PC-9 (cell line): Measurements from ENCODE around the gene NPM3. TPM values are rescaled to one million over a fixed set of nuclear protein-coding genes. Genes with fewer than 3 reads are reported as not detected.

ENCODE experiments used
- BruUV-seq: library from RNA; stranded (reverse); fragments of 400-500 nt; replicated peaks from 2 replicates; lab custom pipeline; 2021; lab: Mats Ljungman, UMichigan
- CTCF ChIA-PET: fragments of 300-600 bp; sonication (Branson Sonifier 250); formaldehyde crosslinking; loops from one replicate; lab custom pipeline; 2022; ENCODE audit warnings: antibody characterized with exemption; lab: Charles Lee
- POLR2A ChIA-PET: fragments of 300-600 bp; sonication (Branson Sonifier 250); formaldehyde crosslinking; loops from one replicate; lab custom pipeline; 2022; ENCODE audit warnings: antibody characterized with exemption; ENCODE audit not compliant: unreplicated experiment; lab: Charles Lee
- DNase-seq, 2 experiments: peaks; one replicate each; pipeline versions ENCODE4 v3.0.0 to v3.0.0-alpha.2; 2015 to 2022; ENCODE audit warnings: mixed read lengths in 1 of 2
- H2AFZ ChIP-seq: fragments of 200-600 bp; sonication (generic); 2 replicates; pipeline ENCODE4 v1.8.1; 2017; ENCODE audit warnings: antibody characterized with exemption
- H3F3A ChIP-seq: fragments of 200-600 bp; sonication (generic); 2 replicates; pipeline ENCODE4 v1.8.1; 2017; ENCODE audit warnings: antibody characterized with exemption, mild to moderate bottlenecking, low read depth; ENCODE audit not compliant: insufficient read depth
- H3K27ac ChIP-seq: fragments of 200-600 bp; sonication (generic); 2 replicates; pipeline ENCODE4 v1.6.1; 2016; ENCODE audit warnings: mixed run types
- H3K27me3 ChIP-seq: fragments of 200-600 bp; sonication (generic); 2 replicates; pipeline ENCODE4 v1.6.1; 2016; ENCODE audit warnings: low read depth, mixed run types; ENCODE audit not compliant: insufficient read depth
- H3K36me3 ChIP-seq: fragments of 200-600 bp; sonication (generic); 2 replicates; pipeline ENCODE4 v1.6.1; 2016; ENCODE audit warnings: low read depth, mixed run types
- H3K4me1 ChIP-seq: fragments of 200-600 bp; sonication (generic); replicated peaks from 2 replicates; pipeline ENCODE4 v1.6.1; 2016; ENCODE audit warnings: mixed run types; ENCODE audit not compliant: insufficient read depth
- H3K4me2 ChIP-seq: fragments of 200-600 bp; sonication (generic); 2 replicates; pipeline ENCODE4 v1.6.1; 2017; ENCODE audit warnings: mixed run types
- H3K4me3 ChIP-seq: fragments of 200-600 bp; sonication (generic); 2 replicates; pipeline ENCODE4 v1.6.1; 2016; ENCODE audit warnings: mixed run types
- H3K79me2 ChIP-seq: fragments of 200-600 bp; sonication (generic); 2 replicates; pipeline ENCODE4 v1.6.1; 2017; ENCODE audit warnings: low read depth, mixed run types
- H3K9me2 ChIP-seq: fragments of 200-600 bp; sonication (generic); 2 replicates; pipeline ENCODE4 v1.8.1; 2017; ENCODE audit warnings: mild to moderate bottlenecking; ENCODE audit not compliant: insufficient read depth
- H3K9me3 ChIP-seq: fragments of 200-600 bp; sonication (generic); 2 replicates; pipeline ENCODE4 v1.8.1; 2016; ENCODE audit warnings: low read depth; ENCODE audit not compliant: insufficient read depth
- H4K20me1 ChIP-seq: fragments of 200-600 bp; sonication (generic); 2 replicates; pipeline ENCODE4 v1.8.1; 2017; ENCODE audit not compliant: insufficient read depth
- EZH2 ChIP-seq: fragments of 200-600 bp; sonication (generic); IDR thresholded peaks from 2 replicates; pipeline ENCODE4 v1.8.0; 2017; ENCODE audit warnings: antibody characterized with exemption, low read depth
- intact Hi-C: fragments of 100-400 bp; cut with micrococcal nuclease; formaldehyde crosslinking; loops from one replicate; pipeline ENCODE4 v1.10.0; 2022; ENCODE audit not compliant: unreplicated experiment
- total RNA-seq: library from RNA; stranded (reverse); gene quantifications from 2 replicates; pipeline ENCODE4 v1.2.3, GENCODE V29; 2021
- TF ChIP-seq, protein P1 (sequence below): fragments of 200-600 bp; sonication (generic); conservative IDR thresholded peaks from 2 replicates; pipeline ENCODE4 v1.6.1; 2017; ENCODE audit warnings: mixed run types, antibody characterized with exemption, mild to moderate bottlenecking, moderate library complexity

NPM3 gene
- total RNA-seq, 1 experiment from 2014 or later = 36.1 TPM

DNA sequence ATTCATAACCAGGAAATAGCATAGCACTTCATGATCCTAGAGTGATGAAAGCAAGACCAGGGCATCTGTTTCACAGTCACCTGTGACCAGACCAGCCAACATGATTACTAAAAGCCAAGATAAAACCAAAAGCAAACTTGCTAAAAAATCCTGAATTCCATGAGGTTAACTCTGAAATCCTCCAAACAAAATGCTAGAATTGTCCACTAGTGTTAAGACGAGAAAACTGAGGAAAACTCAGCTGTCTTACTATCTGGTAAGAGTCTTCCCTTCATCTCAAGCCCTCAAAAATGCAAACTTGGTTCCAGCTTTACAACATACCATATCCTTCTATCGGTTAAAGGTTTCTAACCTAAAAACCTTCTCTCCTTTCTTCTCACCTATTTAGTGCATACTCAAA is 1.3 kb upstream of the NPM3 start:
- peaks cover 11% of the 10 kb centered on the region; the same call in 1 of the 2 replicates for H3K4me1 ChIP-seq
- no peak overlapping the region for H3K27ac ChIP-seq
- H3K36me3 ChIP-seq = no peaks in the 10 kb centered on the region
- no peaks in the 10 kb centered on the region for H3K9me2 ChIP-seq
- no peak overlapping the region for H3K4me3 ChIP-seq
- peaks cover 10% of the 10 kb centered on the region; the same call in 1 of the 2 replicates for H3K79me2 ChIP-seq
- peaks cover 25% of the 10 kb centered on the region for H3F3A ChIP-seq
- H2AFZ ChIP-seq = no peak overlapping the region
- H3K4me2 ChIP-seq = peak overlapping the region; percentile 79
- no peaks in the 10 kb centered on the region for H3K27me3 ChIP-seq
- H4K20me1 ChIP-seq = peaks cover 3% of the 10 kb centered on the region; the same call in 1 of the 2 replicates
- intact Hi-C loops = loop anchor here (10.0 kb wide), 1 partner anchor 330 kb away; no protein-coding TSS in a partner anchor
- TF ChIP-seq, protein P1, sequence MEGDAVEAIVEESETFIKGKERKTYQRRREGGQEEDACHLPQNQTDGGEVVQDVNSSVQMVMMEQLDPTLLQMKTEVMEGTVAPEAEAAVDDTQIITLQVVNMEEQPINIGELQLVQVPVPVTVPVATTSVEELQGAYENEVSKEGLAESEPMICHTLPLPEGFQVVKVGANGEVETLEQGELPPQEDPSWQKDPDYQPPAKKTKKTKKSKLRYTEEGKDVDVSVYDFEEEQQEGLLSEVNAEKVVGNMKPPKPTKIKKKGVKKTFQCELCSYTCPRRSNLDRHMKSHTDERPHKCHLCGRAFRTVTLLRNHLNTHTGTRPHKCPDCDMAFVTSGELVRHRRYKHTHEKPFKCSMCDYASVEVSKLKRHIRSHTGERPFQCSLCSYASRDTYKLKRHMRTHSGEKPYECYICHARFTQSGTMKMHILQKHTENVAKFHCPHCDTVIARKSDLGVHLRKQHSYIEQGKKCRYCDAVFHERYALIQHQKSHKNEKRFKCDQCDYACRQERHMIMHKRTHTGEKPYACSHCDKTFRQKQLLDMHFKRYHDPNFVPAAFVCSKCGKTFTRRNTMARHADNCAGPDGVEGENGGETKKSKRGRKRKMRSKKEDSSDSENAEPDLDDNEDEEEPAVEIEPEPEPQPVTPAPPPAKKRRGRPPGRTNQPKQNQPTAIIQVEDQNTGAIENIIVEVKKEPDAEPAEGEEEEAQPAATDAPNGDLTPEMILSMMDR = no peak
- no peak for TF ChIP-seq EZH2
- ChIA-PET POLR2A (no interaction called here), CTCF (interaction anchor here (0.9 to 1.0 kb wide), 2 partner anchors 225 to 492 kb away, joined by 4 read pairs; no protein-coding TSS in a partner anchor)
- DNase-seq = no peak
- BruUV-seq = no TSS peak
- no peaks in the 10 kb centered on the region for H3K9me3 ChIP-seq

DNA sequence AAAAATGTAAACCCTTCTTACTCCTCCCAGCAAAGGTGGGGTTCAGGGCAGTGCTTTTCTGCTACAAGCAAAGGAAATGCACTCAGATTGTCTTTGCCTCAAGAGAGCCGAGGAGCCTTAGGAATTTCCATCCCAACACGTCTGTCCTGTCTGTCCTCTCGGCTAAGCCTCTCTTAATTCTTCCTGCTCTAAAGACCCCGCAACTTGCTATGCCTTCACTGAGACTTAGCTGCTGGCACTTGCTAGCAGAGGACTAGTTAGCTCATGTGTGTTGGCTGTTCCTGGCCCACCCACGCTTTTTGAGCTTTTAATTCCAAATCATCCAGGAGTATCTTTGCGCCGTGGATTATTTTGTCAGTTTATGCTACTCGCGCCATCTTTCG is 481 bp upstream of the NPM3 start:
- Histone ChIP-seq H3K4me2 (peak overlapping the region; percentile 79), H3K79me2 (peaks cover 10% of the 10 kb centered on the region; the same call in 1 of the 2 replicates), H4K20me1 (peaks cover 3% of the 10 kb centered on the region; the same call in 1 of the 2 replicates), H3K9me2 (no peaks in the 10 kb centered on the region), H3K27me3 (no peaks in the 10 kb centered on the region), H3K4me3 (peak overlapping the region; percentile 88), H3F3A (peaks cover 25% of the 10 kb centered on the region), H3K4me1 (peaks cover 11% of the 10 kb centered on the region; the same call in 1 of the 2 replicates), H3K36me3 (no peaks in the 10 kb centered on the region), H2AFZ (peak overlapping the region; percentile 98), H3K27ac (no peak overlapping the region), H3K9me3 (no peaks in the 10 kb centered on the region)
- no peak for DNase-seq
- CTCF ChIA-PET = interaction anchor here (0.6 to 1.0 kb wide), 2 partner anchors 18 to 226 kb away, joined by 4 to 5 read pairs; no protein-coding TSS in a partner anchor
- no TSS peak for BruUV-seq
- intact Hi-C loops = loop anchor here (10.0 kb wide), 1 partner anchor 329 kb away; no protein-coding TSS in a partner anchor
- POLR2A ChIA-PET = interaction anchor here (0.6 kb wide), 1 partner anchor 220 kb away, joined by 3 read pairs; no protein-coding TSS in a partner anchor
- no peak for TF ChIP-seq EZH2
- TF ChIP-seq, protein P1 = no peak

DNA sequence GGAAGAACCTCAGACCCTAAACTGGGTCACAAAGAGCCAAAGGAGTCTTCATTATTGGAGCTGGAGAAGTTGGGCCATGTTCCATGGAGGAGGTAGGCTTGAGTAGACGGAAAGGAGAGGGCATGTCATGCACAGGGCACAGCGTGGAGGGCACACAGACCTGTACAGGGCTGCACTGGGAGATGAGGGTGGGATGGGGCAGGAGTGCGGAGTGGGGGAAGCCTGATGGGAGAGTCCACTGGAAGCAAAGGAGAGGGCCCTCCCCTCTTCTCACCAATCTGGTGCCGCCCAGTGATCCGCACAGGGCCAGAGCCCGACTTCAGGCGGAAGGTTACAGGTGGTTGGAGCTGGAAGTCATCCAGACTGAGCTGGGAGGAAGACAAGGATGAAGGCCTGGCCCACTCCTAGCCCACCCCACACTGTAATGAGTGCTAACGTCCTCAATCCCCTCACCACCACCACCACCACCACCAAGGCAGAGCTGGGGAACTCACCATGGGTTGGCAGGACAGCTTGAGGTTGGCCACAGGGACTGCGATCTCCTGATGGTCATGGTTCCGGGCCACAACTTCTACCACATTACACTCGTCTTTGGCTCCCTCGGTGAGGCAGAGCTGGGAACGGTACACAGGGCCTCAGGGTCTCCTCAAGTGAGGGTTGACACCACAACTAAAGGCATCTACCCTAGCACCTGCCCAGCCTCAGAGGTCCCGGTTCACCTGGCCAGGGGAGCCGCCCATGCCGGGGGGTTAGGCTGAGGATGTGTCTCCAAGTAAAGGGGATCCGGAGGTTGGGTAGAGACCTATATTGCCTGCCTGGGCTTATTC is 1.0 kb downstream of the NPM3 start:
- peaks cover 21% of the 10 kb centered on the region for H3F3A ChIP-seq
- peaks cover 11% of the 10 kb centered on the region; the same call in 1 of the 2 replicates for H3K4me1 ChIP-seq
- H3K27me3 ChIP-seq = no peaks in the 10 kb centered on the region
- peak overlapping the region; percentile 79 for H3K4me2 ChIP-seq
- H2AFZ ChIP-seq = peak overlapping the region; percentile 98
- H3K27ac ChIP-seq = no peak overlapping the region
- ChIA-PET CTCF (interaction anchor here (0.9 to 1.5 kb wide), 4 partner anchors 177 to 568 kb away, joined by 3 to 19 read pairs (median 3); no protein-coding TSS in a partner anchor), POLR2A (no interaction called here)
- H3K9me3 ChIP-seq = no peaks in the 10 kb centered on the region
- peaks cover 3% of the 10 kb centered on the region; the same call in 1 of the 2 replicates for H4K20me1 ChIP-seq
- no peak for DNase-seq
- intact Hi-C loops = loop anchor here (1.0 to 10.0 kb wide), 3 partner anchors 180 to 567 kb away; no protein-coding TSS in a partner anchor
- TF ChIP-seq EZH2 = no peak
- TF ChIP-seq, protein P1 = no peak
- H3K4me3 ChIP-seq = peak overlapping the region; percentile 88
- no peaks in the 10 kb centered on the region for H3K9me2 ChIP-seq
- H3K79me2 ChIP-seq = peaks cover 10% of the 10 kb centered on the region; the same call in 1 of the 2 replicates
- BruUV-seq = no TSS peak
- H3K36me3 ChIP-seq = no peaks in the 10 kb centered on the region
